Panc1 (cell line): ENCODE results near the gene KRT73. TPM values are rescaled to one million over a fixed set of nuclear protein-coding genes. Genes with fewer than 3 reads are reported as not detected.

ENCODE experiments used
- ATAC-seq: fragments of 200-7000 bp; cut with Tn5 transposase; 2 replicates; pipeline ENCODE4 v1.9.1; 2020; ENCODE audit warnings: mild to moderate bottlenecking, moderate library complexity
- BruUV-seq: library from RNA; stranded (reverse); fragments of 400-500 nt; replicated peaks from 2 replicates; lab custom pipeline; 2021; lab: Mats Ljungman, UMichigan
- CTCF ChIA-PET: fragments of 300-600 bp; sonication (Branson Sonifier 250); formaldehyde crosslinking; loops from one replicate; lab custom pipeline; 2022; ENCODE audit warnings: antibody characterized with exemption; lab: Charles Lee
- POLR2A ChIA-PET: fragments of 300-600 bp; sonication (Branson Sonifier 250); formaldehyde crosslinking; loops from one replicate; lab custom pipeline; 2022; ENCODE audit warnings: antibody characterized with exemption; lab: Charles Lee
- DNase-seq: peaks from one replicate; pipeline ENCODE4 v3.0.0-alpha.2; 2010; ENCODE audit warnings: low read depth, low spot score
- H3K27ac ChIP-seq: 2 replicates; pipeline ENCODE4 v1.5.1; 2011; ENCODE audit warnings: mild to moderate bottlenecking, low read length, inconsistent platforms
- H3K27me3 ChIP-seq: fragments of 200-500 bp; sonication (Bioruptor generic); 2 replicates; pipeline ENCODE4 v1.6.0; 2014; ENCODE audit warnings: low read length, inconsistent platforms; ENCODE audit not compliant: control insufficient read depth, insufficient read depth
- H3K36me3 ChIP-seq: fragments of 200-500 bp; sonication (Bioruptor generic); 2 replicates; pipeline ENCODE4 v1.5.1; 2014; ENCODE audit warnings: inconsistent platforms, mild to moderate bottlenecking, low read length, moderate library complexity; ENCODE audit not compliant: control insufficient read depth, insufficient read depth
- H3K4me1 ChIP-seq: 2 replicates; pipeline ENCODE4 v1.5.1; 2011; ENCODE audit warnings: inconsistent platforms, mild to moderate bottlenecking, low read length, moderate library complexity; ENCODE audit not compliant: control insufficient read depth, insufficient read depth
- H3K4me3 ChIP-seq, 2 experiments: 2 replicates each; pipeline ENCODE4 v1.5.1; 2011 to 2012; ENCODE audit warnings: low read depth in 2 of 2, low read length in 2 of 2, mild to moderate bottlenecking in 2 of 2, inconsistent platforms in 1 of 2, moderate library complexity in 1 of 2
- H3K9me3 ChIP-seq: fragments of 200-500 bp; sonication (Bioruptor generic); 2 replicates; pipeline ENCODE4 v1.5.1; 2014; ENCODE audit warnings: low read depth, mild to moderate bottlenecking, inconsistent platforms, low read length, moderate library complexity; ENCODE audit not compliant: control insufficient read depth, insufficient read depth
- CTCF ChIP-seq: fragments of 450-650 bp; IDR thresholded peaks from 2 replicates; pipeline ENCODE4 v1.5.1; 2017; ENCODE audit warnings: mild to moderate bottlenecking
- POLR2AphosphoS5 ChIP-seq: IDR thresholded peaks from 2 replicates; pipeline ENCODE4 v1.6.1; 2012; ENCODE audit warnings: mild to moderate bottlenecking, low read depth, low read length, moderate library complexity
- REST ChIP-seq, 2 experiments: IDR thresholded peaks; 2 replicates each; pipeline ENCODE4 v1.6.1; 2011 to 2012; ENCODE audit warnings: low read depth in 2 of 2, control low read depth in 1 of 2, low read length in 1 of 2, mild to moderate bottlenecking in 1 of 2, moderate library complexity in 1 of 2; ENCODE audit not compliant: insufficient read depth in 1 of 2
- SIN3A ChIP-seq: IDR thresholded peaks from 2 replicates; pipeline ENCODE4 v1.6.1; 2012; ENCODE audit warnings: low read depth, mild to moderate bottlenecking, low read length, moderate library complexity, borderline replicate concordance; ENCODE audit not compliant: insufficient read depth
- TCF7L2 ChIP-seq: IDR thresholded peaks from 2 replicates; pipeline ENCODE4 v1.6.1; 2011; ENCODE audit warnings: mild to moderate bottlenecking, low read depth, low read length, inconsistent platforms
- in situ Hi-C: cut with HindIII; loops from 2 replicates; pipeline ENCODE4 v1.10.0; 2016; ENCODE audit warnings: low sequenced_read_pairs, low pct_unique_long_range_greater_than_20kb
- intact Hi-C: fragments of 100-400 bp; cut with micrococcal nuclease; formaldehyde crosslinking; loops from one replicate; pipeline ENCODE4 v1.10.0; 2022; ENCODE audit not compliant: unreplicated experiment
- total RNA-seq: library from RNA; stranded (reverse); gene quantifications from one replicate; pipeline ENCODE4 v1.2.1, GENCODE V29; 2021; ENCODE audit not compliant: unreplicated experiment

The KRT73 gene
- total RNA-seq, 1 experiment from 2014 or later = not detected

DNA sequence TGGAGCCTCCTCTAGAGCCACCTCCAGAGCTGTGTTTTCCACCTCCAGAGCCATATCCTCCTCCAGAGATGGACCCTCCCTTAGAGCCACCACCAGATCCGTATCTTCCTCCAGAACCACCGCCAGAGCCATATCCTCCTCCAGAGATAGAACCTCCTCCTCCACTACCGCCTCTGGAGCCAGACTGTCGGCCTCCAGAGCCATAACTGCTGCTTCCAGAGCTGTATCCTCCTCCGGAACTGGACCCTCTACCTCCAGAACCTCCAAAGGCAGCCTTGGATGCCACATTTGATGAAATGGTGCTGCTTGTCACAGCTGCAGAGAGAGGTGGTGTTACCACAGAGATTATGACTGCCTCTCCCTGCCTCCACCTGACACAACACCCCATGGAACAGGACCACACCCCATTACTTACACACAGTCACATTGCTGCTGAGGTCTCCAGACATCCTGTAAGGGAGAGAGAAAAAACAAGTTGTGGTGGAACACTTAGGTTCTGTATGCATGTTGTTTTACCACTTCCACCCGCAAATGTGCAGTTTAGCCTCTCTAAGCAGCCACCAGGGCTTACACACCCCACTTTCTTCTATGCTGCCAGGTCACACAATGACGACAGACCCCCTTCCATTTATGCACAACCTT is 26.9 kb upstream of the KRT73 start:
- Histone ChIP-seq H3K36me3 (no peaks in the 10 kb centered on the region; the same call in 1 of the 2 replicates), H3K27me3 (peaks cover 9% of the 10 kb centered on the region), H3K9me3 (no peaks in the 10 kb centered on the region), H3K4me3 (no peak overlapping the region), H3K27ac (no peak overlapping the region), H3K4me1 (no peaks in the 10 kb centered on the region)
- ChIA-PET CTCF (interaction anchor here (0.7 kb wide), 1 partner anchor 225 kb away, joined by 3 read pairs; no protein-coding TSS in a partner anchor), POLR2A (interaction anchor here (0.6 kb wide), 1 partner anchor 247 kb away, joined by 8 read pairs; no protein-coding TSS in a partner anchor)
- in situ Hi-C loops = no loop called here
- no peak for TF ChIP-seq TCF7L2
- TF ChIP-seq REST (IDR thresholded peaks at IDR 0.05; ENCODE audit: insufficient read depth in 1 of 2, low read depth in 2 of 2, low read length in 1 of 2) = no peak
- no peak for TF ChIP-seq POLR2AphosphoS5
- TF ChIP-seq CTCF = no peak
- TF ChIP-seq SIN3A = no peak
- DNase-seq (no peak), ATAC-seq (no peak)
- intact Hi-C loops = no loop called here
- BruUV-seq = no TSS peak

GRCh38 chr12:52644078-52644415 is 25.7 kb upstream of the KRT73 start:
- BruUV-seq = no TSS peak
- TF ChIP-seq POLR2AphosphoS5 (no peak), REST (IDR thresholded peaks at IDR 0.05; ENCODE audit: insufficient read depth in 1 of 2, low read depth in 2 of 2, low read length in 1 of 2) (no peak), TCF7L2 (no peak)
- POLR2A ChIA-PET = no interaction called here
- Histone ChIP-seq H3K9me3 (no peaks in the 10 kb centered on the region), H3K4me1 (no peaks in the 10 kb centered on the region), H3K27me3 (peaks cover 18% of the 10 kb centered on the region), H3K27ac (no peak overlapping the region), H3K36me3 (no peaks in the 10 kb centered on the region; the same call in 1 of the 2 replicates), H3K4me3 (no peak overlapping the region)
- intact Hi-C loops (no loop called here), in situ Hi-C loops (no loop called here)
- no peak for DNase-seq
- ATAC-seq = no peak
- CTCF ChIA-PET = no interaction called here
